K562 (cell line): ENCODE measurements around the gene BRD4. TPM values are rescaled to one million over a fixed set of nuclear protein-coding genes. Genes with fewer than 3 reads are reported as not detected.

ENCODE experiments used
- ARHGAP35 ChIP-seq: fragments of 450-650 bp; IDR thresholded peaks from 2 replicates; pipeline ENCODE4 v1.6.1; 2018; ENCODE audit not compliant: partially characterized antibody
- CEBPG ChIP-seq, 3 experiments: fragments of 200-800 bp in 1 of 3; sonication (Bioruptor generic) in 1 of 3; sonication (generic) in 1 of 3; formaldehyde crosslinking in 1 of 3; IDR thresholded peaks in 2 of 3; conservative IDR thresholded peaks in 1 of 3; 2 replicates each; pipeline versions ENCODE4 v1.6.1 to v1.8.0; 2016 to 2022; ENCODE audit warnings: missing compliant biosample characterization in 2 of 3, missing genetic modification characterization in 2 of 3, mild to moderate bottlenecking in 1 of 3, missing genetic modification reagents in 1 of 3
- SRSF9 ChIP-seq: fragments of 200-400 bp; formaldehyde crosslinking; IDR thresholded peaks from 2 replicates; pipeline ENCODE4 v1.6.1; 2017; ENCODE audit warnings: low read depth, low read length, borderline replicate concordance
- ZNF347 ChIP-seq: fragments of 450-650 bp; formaldehyde crosslinking; IDR thresholded peaks from 2 replicates; pipeline ENCODE4 v1.4.0; 2020; ENCODE audit warnings: low read depth, mild to moderate bottlenecking, moderate library complexity
- polyA plus RNA-seq, 8 experiments: library from polyadenylated mRNA; depleted of rRNA in 4 of 8; stranded (reverse) in 5 of 8; unstranded in 3 of 8; fragments of >200 nt; fragmentation: Nextera tagmentation in 2 of 8; fragmentation: Illumina TruSeq in 1 of 8; extraction: Ambion mirVana in 2 of 8; extraction: Trizol in 1 of 8; gene quantifications; 2 replicates each; pipeline versions ENCODE4 v1.2.1 to v1.2.3, GENCODE V29; 2011 to 2014; ENCODE audit warnings: inconsistent platforms in 1 of 8, missing spikeins in 1 of 8
- total RNA-seq, 7 experiments: library from RNA; depleted of rRNA in 6 of 7; stranded (reverse); fragments of >200 nt in 6 of 7; fragmentation: Illumina TruSeq in 2 of 7; extraction: Trizol in 2 of 7; gene quantifications; 2 replicates each; pipeline versions ENCODE4 v1.2.1 to v1.2.3, GENCODE V29; 2011 to 2021; ENCODE audit warnings: low replicate concordance in 1 of 7
- TF ChIP-seq, protein P1 (sequence below), 2 experiments: fragments of 450-650 bp in 1 of 2; sonication (generic) in 1 of 2; formaldehyde crosslinking in 1 of 2; IDR thresholded peaks; 2 replicates each; pipeline versions ENCODE4 v1.7.1 to v1.9.0; 2016 to 2022; ENCODE audit warnings: inconsistent platforms in 1 of 2, mild to moderate bottlenecking in 1 of 2, missing genetic modification reagents in 1 of 2

Gene BRD4
- total and polyA plus RNA-seq, 9 of the 15 experiments (the other 6 are each of a cell fraction or from before 2014, with no cell fraction given): 1.8 to 105 (median 15.6) TPM

GRCh38 chr19:15276620-15277215 lies 55.6 kb downstream of the BRD4 start (continued):
- TF ChIP-seq, protein P1, sequence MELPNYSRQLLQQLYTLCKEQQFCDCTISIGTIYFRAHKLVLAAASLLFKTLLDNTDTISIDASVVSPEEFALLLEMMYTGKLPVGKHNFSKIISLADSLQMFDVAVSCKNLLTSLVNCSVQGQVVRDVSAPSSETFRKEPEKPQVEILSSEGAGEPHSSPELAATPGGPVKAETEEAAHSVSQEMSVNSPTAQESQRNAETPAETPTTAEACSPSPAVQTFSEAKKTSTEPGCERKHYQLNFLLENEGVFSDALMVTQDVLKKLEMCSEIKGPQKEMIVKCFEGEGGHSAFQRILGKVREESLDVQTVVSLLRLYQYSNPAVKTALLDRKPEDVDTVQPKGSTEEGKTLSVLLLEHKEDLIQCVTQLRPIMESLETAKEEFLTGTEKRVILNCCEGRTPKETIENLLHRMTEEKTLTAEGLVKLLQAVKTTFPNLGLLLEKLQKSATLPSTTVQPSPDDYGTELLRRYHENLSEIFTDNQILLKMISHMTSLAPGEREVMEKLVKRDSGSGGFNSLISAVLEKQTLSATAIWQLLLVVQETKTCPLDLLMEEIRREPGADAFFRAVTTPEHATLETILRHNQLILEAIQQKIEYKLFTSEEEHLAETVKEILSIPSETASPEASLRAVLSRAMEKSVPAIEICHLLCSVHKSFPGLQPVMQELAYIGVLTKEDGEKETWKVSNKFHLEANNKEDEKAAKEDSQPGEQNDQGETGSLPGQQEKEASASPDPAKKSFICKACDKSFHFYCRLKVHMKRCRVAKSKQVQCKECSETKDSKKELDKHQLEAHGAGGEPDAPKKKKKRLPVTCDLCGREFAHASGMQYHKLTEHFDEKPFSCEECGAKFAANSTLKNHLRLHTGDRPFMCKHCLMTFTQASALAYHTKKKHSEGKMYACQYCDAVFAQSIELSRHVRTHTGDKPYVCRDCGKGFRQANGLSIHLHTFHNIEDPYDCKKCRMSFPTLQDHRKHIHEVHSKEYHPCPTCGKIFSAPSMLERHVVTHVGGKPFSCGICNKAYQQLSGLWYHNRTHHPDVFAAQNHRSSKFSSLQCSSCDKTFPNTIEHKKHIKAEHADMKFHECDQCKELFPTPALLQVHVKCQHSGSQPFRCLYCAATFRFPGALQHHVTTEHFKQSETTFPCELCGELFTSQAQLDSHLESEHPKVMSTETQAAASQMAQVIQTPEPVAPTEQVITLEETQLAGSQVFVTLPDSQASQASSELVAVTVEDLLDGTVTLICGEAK (IDR thresholded peaks at IDR 0.05): no peak
- TF ChIP-seq, protein P1 (CRISPR knock-in tag; IDR thresholded peaks at IDR 0.05): no peak
- TF ChIP-seq SRSF9 (no peak), ARHGAP35 (no peak), CEBPG (CRISPR knock-in tag; IDR thresholded peaks at IDR 0.05) (peak; percentile 16; the same call in 1 of the 2 replicates), CEBPG (tag; conservative IDR thresholded peaks at IDR 0.05 in 1 of 2, IDR thresholded peaks at IDR 0.05 in 1 of 2) (no peak), ZNF347 (CRISPR knock-in tag) (no peak)
